Measurements from ENCODE around the gene WWC1. TPM values are rescaled to one million over a fixed set of nuclear protein-coding genes. Genes with fewer than 3 reads are reported as not detected.

The WWC1 gene
- total RNA-seq, 1 experiment from 2014 or later, result not detected

GRCh38 chr5:168348084-168348414 is 56.6 kb downstream of the WWC1 start:
- Histone ChIP-seq H3K4me2 (ENCODE audit: low read depth, low read length, poor library complexity, severe bottlenecking) (no peak overlapping the region), H3K9ac (ENCODE audit: low read length) (no peak overlapping the region), H3K27ac (ENCODE audit: low read length) (no peak overlapping the region), H2AFZ (ENCODE audit: low read length) (no peak overlapping the region), H3K9me2 (replicated peaks; ENCODE audit: insufficient read depth, low read length) (no peaks in the 10 kb centered on the region), H3K4me1 (ENCODE audit: low read length) (no peaks in the 10 kb centered on the region), H3K27me3 (ENCODE audit: low read length) (no peaks in the 10 kb centered on the region), H3K79me2 (ENCODE audit: low read length) (no peaks in the 10 kb centered on the region), H3K36me3 (ENCODE audit: insufficient read depth, low read length) (no peaks in the 10 kb centered on the region), H4K20me1 (ENCODE audit: insufficient read depth, low read depth, low read length) (no peaks in the 10 kb centered on the region), H3K4me3 (ENCODE audit: low read length) (no peak overlapping the region), H3K9me3 (ENCODE audit: low read length) (no peaks in the 10 kb centered on the region)
- no peak for DNase-seq

- Histone ChIP-seq H3K9me2 (replicated peaks; ENCODE audit: insufficient read depth, low read length) (no peaks in the 10 kb centered on the region), H3K9me3 (ENCODE audit: low read length) (no peaks in the 10 kb centered on the region), H3K4me1 (ENCODE audit: low read length) (no peaks in the 10 kb centered on the region), H4K20me1 (ENCODE audit: insufficient read depth, low read depth, low read length) (no peaks in the 10 kb centered on the region), H3K9ac (ENCODE audit: low read length) (no peak overlapping the region), H3K36me3 (ENCODE audit: insufficient read depth, low read length) (no peaks in the 10 kb centered on the region), H2AFZ (ENCODE audit: low read length) (no peak overlapping the region), H3K4me3 (ENCODE audit: low read length) (no peak overlapping the region), H3K27ac (ENCODE audit: low read length) (no peak overlapping the region), H3K4me2 (ENCODE audit: low read depth, low read length, poor library complexity, severe bottlenecking) (no peak overlapping the region), H3K79me2 (ENCODE audit: low read length) (no peaks in the 10 kb centered on the region), H3K27me3 (ENCODE audit: low read length) (no peaks in the 10 kb centered on the region)
- DNase-seq, result no peak
Observed at GRCh38 chr5:168350315-168350714, 58.9 kb downstream of the WWC1 start.

GRCh38 chr5:168353216-168353957 is 61.9 kb downstream of the WWC1 start:
- Histone ChIP-seq H3K79me2 (ENCODE audit: low read length) (no peaks in the 10 kb centered on the region), H3K4me1 (ENCODE audit: low read length) (no peaks in the 10 kb centered on the region), H3K9me2 (replicated peaks; ENCODE audit: insufficient read depth, low read length) (no peaks in the 10 kb centered on the region), H3K4me3 (ENCODE audit: low read length) (no peak overlapping the region), H2AFZ (ENCODE audit: low read length) (no peak overlapping the region), H3K27me3 (ENCODE audit: low read length) (no peaks in the 10 kb centered on the region), H3K9me3 (ENCODE audit: low read length) (no peaks in the 10 kb centered on the region), H3K36me3 (ENCODE audit: insufficient read depth, low read length) (no peaks in the 10 kb centered on the region), H4K20me1 (ENCODE audit: insufficient read depth, low read depth, low read length) (no peaks in the 10 kb centered on the region), H3K4me2 (ENCODE audit: low read depth, low read length, poor library complexity, severe bottlenecking) (no peak overlapping the region), H3K27ac (ENCODE audit: low read length) (no peak overlapping the region), H3K9ac (ENCODE audit: low read length) (no peak overlapping the region)
- no peak for DNase-seq

- Histone ChIP-seq H3K9me2 (replicated peaks; ENCODE audit: insufficient read depth, low read length) (no peaks in the 10 kb centered on the region), H3K9me3 (ENCODE audit: low read length) (no peaks in the 10 kb centered on the region), H3K36me3 (ENCODE audit: insufficient read depth, low read length) (no peaks in the 10 kb centered on the region), H3K4me3 (ENCODE audit: low read length) (no peak overlapping the region), H3K4me2 (ENCODE audit: low read depth, low read length, poor library complexity, severe bottlenecking) (no peak overlapping the region), H3K4me1 (ENCODE audit: low read length) (no peaks in the 10 kb centered on the region), H3K27me3 (ENCODE audit: low read length) (no peaks in the 10 kb centered on the region), H3K9ac (ENCODE audit: low read length) (no peak overlapping the region), H3K27ac (ENCODE audit: low read length) (no peak overlapping the region), H4K20me1 (ENCODE audit: insufficient read depth, low read depth, low read length) (no peaks in the 10 kb centered on the region), H3K79me2 (ENCODE audit: low read length) (no peaks in the 10 kb centered on the region), H2AFZ (ENCODE audit: low read length) (no peak overlapping the region)
- no peak for DNase-seq
Observed at GRCh38 chr5:168354397-168354796, 63.0 kb downstream of the WWC1 start.

GRCh38 chr5:168356171-168356570 is 64.7 kb downstream of the WWC1 start:
- Histone ChIP-seq H3K36me3 (ENCODE audit: insufficient read depth, low read length) (no peaks in the 10 kb centered on the region), H3K27ac (ENCODE audit: low read length) (no peak overlapping the region), H3K4me1 (ENCODE audit: low read length) (no peaks in the 10 kb centered on the region), H3K4me2 (ENCODE audit: low read depth, low read length, poor library complexity, severe bottlenecking) (no peak overlapping the region), H3K9me3 (ENCODE audit: low read length) (no peaks in the 10 kb centered on the region), H3K9ac (ENCODE audit: low read length) (no peak overlapping the region), H3K9me2 (replicated peaks; ENCODE audit: insufficient read depth, low read length) (no peaks in the 10 kb centered on the region), H3K4me3 (ENCODE audit: low read length) (no peak overlapping the region), H4K20me1 (ENCODE audit: insufficient read depth, low read depth, low read length) (no peaks in the 10 kb centered on the region), H2AFZ (ENCODE audit: low read length) (no peak overlapping the region), H3K27me3 (ENCODE audit: low read length) (no peaks in the 10 kb centered on the region), H3K79me2 (ENCODE audit: low read length) (no peaks in the 10 kb centered on the region)
- DNase-seq, result no peak

GRCh38 chr5:168356592-168356991 is 65.1 kb downstream of the WWC1 start:
- H3K27me3 ChIP-seq (ENCODE audit: low read length), result no peaks in the 10 kb centered on the region
- H4K20me1 ChIP-seq (ENCODE audit: insufficient read depth, low read depth, low read length), result no peaks in the 10 kb centered on the region
- no peak overlapping the region for H3K4me2 ChIP-seq (ENCODE audit: low read depth, low read length, poor library complexity, severe bottlenecking)
- no peak overlapping the region for H3K9ac ChIP-seq (ENCODE audit: low read length)
- H3K9me3 ChIP-seq (ENCODE audit: low read length), result no peaks in the 10 kb centered on the region
- no peaks in the 10 kb centered on the region for H3K79me2 ChIP-seq (ENCODE audit: low read length)
- no peak overlapping the region for H3K4me3 ChIP-seq (ENCODE audit: low read length)
- H2AFZ ChIP-seq (ENCODE audit: low read length), result no peak overlapping the region
- no peaks in the 10 kb centered on the region for H3K9me2 ChIP-seq (replicated peaks; ENCODE audit: insufficient read depth, low read length)
- no peak for DNase-seq
- no peaks in the 10 kb centered on the region for H3K36me3 ChIP-seq (ENCODE audit: insufficient read depth, low read length)
- H3K4me1 ChIP-seq (ENCODE audit: low read length), result no peaks in the 10 kb centered on the region
- no peak overlapping the region for H3K27ac ChIP-seq (ENCODE audit: low read length)

- no peak overlapping the region for H3K4me2 ChIP-seq (ENCODE audit: low read depth, low read length, poor library complexity, severe bottlenecking)
- H3K4me3 ChIP-seq (ENCODE audit: low read length), result no peak overlapping the region
- H3K4me1 ChIP-seq (ENCODE audit: low read length), result no peaks in the 10 kb centered on the region
- no peaks in the 10 kb centered on the region for H3K79me2 ChIP-seq (ENCODE audit: low read length)
- no peak overlapping the region for H2AFZ ChIP-seq (ENCODE audit: low read length)
- H3K9me2 ChIP-seq (replicated peaks; ENCODE audit: insufficient read depth, low read length), result no peaks in the 10 kb centered on the region
- no peak for DNase-seq
- no peaks in the 10 kb centered on the region for H3K27me3 ChIP-seq (ENCODE audit: low read length)
- H3K9ac ChIP-seq (ENCODE audit: low read length), result no peak overlapping the region
- H4K20me1 ChIP-seq (ENCODE audit: insufficient read depth, low read depth, low read length), result no peaks in the 10 kb centered on the region
- H3K9me3 ChIP-seq (ENCODE audit: low read length), result no peaks in the 10 kb centered on the region
- H3K36me3 ChIP-seq (ENCODE audit: insufficient read depth, low read length), result no peaks in the 10 kb centered on the region
- H3K27ac ChIP-seq (ENCODE audit: low read length), result no peak overlapping the region
Observed at GRCh38 chr5:168357876-168358275, 66.4 kb downstream of the WWC1 start.

GRCh38 chr5:168359820-168360460 is 68.5 kb downstream of the WWC1 start:
- H2AFZ ChIP-seq (ENCODE audit: low read length), result no peak overlapping the region
- no peak for DNase-seq
- no peaks in the 10 kb centered on the region for H3K9me2 ChIP-seq (replicated peaks; ENCODE audit: insufficient read depth, low read length)
- no peaks in the 10 kb centered on the region for H3K9me3 ChIP-seq (ENCODE audit: low read length)
- H3K4me3 ChIP-seq (ENCODE audit: low read length), result no peak overlapping the region
- H4K20me1 ChIP-seq (ENCODE audit: insufficient read depth, low read depth, low read length), result no peaks in the 10 kb centered on the region
- no peaks in the 10 kb centered on the region for H3K27me3 ChIP-seq (ENCODE audit: low read length)
- no peaks in the 10 kb centered on the region for H3K79me2 ChIP-seq (ENCODE audit: low read length)
- H3K36me3 ChIP-seq (ENCODE audit: insufficient read depth, low read length), result no peaks in the 10 kb centered on the region
- no peak overlapping the region for H3K4me2 ChIP-seq (ENCODE audit: low read depth, low read length, poor library complexity, severe bottlenecking)
- H3K4me1 ChIP-seq (ENCODE audit: low read length), result no peaks in the 10 kb centered on the region
- H3K27ac ChIP-seq (ENCODE audit: low read length), result no peak overlapping the region
- H3K9ac ChIP-seq (ENCODE audit: low read length), result no peak overlapping the region
